ENCODE data around the gene SSX5. TPM values are rescaled to one million over a fixed set of nuclear protein-coding genes. Genes with fewer than 3 reads are reported as not detected.
"Not testable (repeated sequence)": the region's sequence is repeated elsewhere in the genome, so short reads cannot be mapped to it uniquely, and the experiment has no call there.

SSX5 gene
- total RNA-seq, 2 donors from 2014 or later = not detected

DNA sequence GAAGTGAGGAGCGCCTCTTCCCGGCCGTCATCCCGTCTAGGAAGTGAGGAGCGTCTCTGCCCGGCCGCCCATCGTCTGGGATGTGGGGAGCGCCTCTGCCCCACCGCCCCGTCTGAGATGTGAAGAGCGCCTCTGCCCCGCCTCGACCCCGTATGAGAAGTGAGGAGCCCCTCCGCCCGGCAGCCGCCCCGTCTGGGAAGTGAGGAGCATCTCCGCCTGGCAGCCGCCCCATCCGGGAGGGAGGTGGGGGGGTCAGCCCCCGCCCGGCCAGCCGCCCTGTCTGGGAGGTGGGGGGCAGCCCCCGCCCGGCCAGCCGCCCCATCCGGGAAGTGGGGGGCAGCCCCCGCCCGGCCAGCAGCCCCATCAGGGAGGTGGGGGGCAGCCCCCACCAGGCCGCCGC lies 57.5 kb downstream of the SSX5 start:
- not testable (repeated sequence) for H3K4me3 Mint-ChIP-seq; DNase-seq; H3K36me3 Mint-ChIP-seq (ENCODE audit: insufficient read depth in 2 of 2); H3K27ac Mint-ChIP-seq; H3K27me3 Mint-ChIP-seq (ENCODE audit: low read depth); ATAC-seq (replicated peaks in 1 of 2); H3K9me3 Mint-ChIP-seq
- H3K4me1 Mint-ChIP-seq (ENCODE audit: low read depth) = peaks cover 15% of the 10 kb centered on the region

Other genes with a start within 250 kb of the SSX5 start
- gene ZNF182, start 192.8 kb downstream of the SSX5 start, total RNA-seq = 10 to 100 TPM in 1 of 2 donors, 1 to 10 TPM in 1; 9.1 to 11.4 TPM
- gene SPACA5, start 189.8 kb downstream of the SSX5 start, total RNA-seq = not detected
- 1 to 10 TPM; 2.3 to 3.4 TPM for gene ZNF630, start 125.2 kb downstream of the SSX5 start, total RNA-seq
- not detected for gene SPACA5B, start 66.2 kb downstream of the SSX5 start, total RNA-seq
- gene SSX1, start 58.6 kb upstream of the SSX5 start, total RNA-seq = not detected
- gene SSX3, start 159.9 kb upstream of the SSX5 start, total RNA-seq = not detected
- gene SSX4, start 186.7 kb upstream of the SSX5 start, total RNA-seq = not detected
- not detected for gene SSX4B, start 215.2 kb upstream of the SSX5 start, total RNA-seq

Data from activated T-cell treated with anti-CD3 and anti-CD28 coated beads, Interleukin-2, amount 50 U/mL, for 72 hours (primary cell).